ENCODE data around the gene CAMK2G. TPM values are rescaled to one million over a fixed set of nuclear protein-coding genes. Genes with fewer than 3 reads are reported as not detected.

The CAMK2G gene
- total RNA-seq, 2 donors from 2014 or later, result 40.0 to 45.8 TPM

GRCh38 chr10:73866621-73867020 lies 7.7 kb downstream of the CAMK2G start:
- peak overlapping the region; percentile 46 for H3K27ac ChIP-seq
- no peak for TF ChIP-seq CTCF (IDR thresholded peaks at IDR 0.05)
- H3K9ac ChIP-seq (ENCODE audit: low read depth in 2 of 2, low read length in 2 of 2), result peak overlapping the region in 1 of 2 donors; percentile 1
- H3K36me3 ChIP-seq, result no peaks in the 10 kb centered on the region
- no peak overlapping the region for H3K4me3 ChIP-seq
- intact Hi-C loops (cut with DNase I), result no loop called here
- DNase-seq, result no peak
- no peaks in the 10 kb centered on the region for H3K9me3 ChIP-seq
- H3K4me1 ChIP-seq, result peaks cover 14% of the 10 kb centered on the region
- no peaks in the 10 kb centered on the region for H3K27me3 ChIP-seq

GRCh38 chr10:73865459-73866442 lies 8.6 kb downstream of the CAMK2G start:
- DNase-seq, result peak; percentile 59
- Histone ChIP-seq H3K36me3 (no peaks in the 10 kb centered on the region), H3K9ac (ENCODE audit: low read depth in 2 of 2, low read length in 2 of 2) (peak overlapping the region in 1 of 2 donors; percentile 14), H3K4me1 (peaks cover 9% of the 10 kb centered on the region), H3K4me3 (peak overlapping the region; percentile 4), H3K27me3 (no peaks in the 10 kb centered on the region), H3K9me3 (no peaks in the 10 kb centered on the region), H3K27ac (peak overlapping the region; percentile 46)
- TF ChIP-seq CTCF (IDR thresholded peaks at IDR 0.05), result no peak
- intact Hi-C loops (cut with DNase I), result no loop called here

GRCh38 chr10:73865107-73865458 lies 9.3 kb downstream of the CAMK2G start:
- Histone ChIP-seq H3K4me3 (peak overlapping the region; percentile 4), H3K27ac (peak overlapping the region; percentile 46)

GRCh38 chr10:73864229-73864628 lies 10.1 kb downstream of the CAMK2G start:
- no peaks in the 10 kb centered on the region for H3K9me3 ChIP-seq
- no peak for DNase-seq
- TF ChIP-seq CTCF (IDR thresholded peaks at IDR 0.05), result no peak
- no peaks in the 10 kb centered on the region for H3K36me3 ChIP-seq
- H3K4me1 ChIP-seq, result peaks cover 9% of the 10 kb centered on the region
- intact Hi-C loops (cut with DNase I), result no loop called here
- H3K4me3 ChIP-seq, result no peak overlapping the region
- H3K27ac ChIP-seq, result no peak overlapping the region
- H3K9ac ChIP-seq (ENCODE audit: low read depth in 2 of 2, low read length in 2 of 2), result no peak overlapping the region
- H3K27me3 ChIP-seq, result no peaks in the 10 kb centered on the region

More at GRCh38 chr10:73865107-73865458, 9.3 kb downstream of the CAMK2G start:
- intact Hi-C loops (cut with DNase I), result no loop called here
- Histone ChIP-seq H3K4me1 (peaks cover 9% of the 10 kb centered on the region), H3K36me3 (no peaks in the 10 kb centered on the region), H3K27me3 (no peaks in the 10 kb centered on the region), H3K9ac (ENCODE audit: low read depth in 2 of 2, low read length in 2 of 2) (peak overlapping the region in 1 of 2 donors; percentile 14), H3K9me3 (no peaks in the 10 kb centered on the region)
- DNase-seq, result no peak
- no peak for TF ChIP-seq CTCF (IDR thresholded peaks at IDR 0.05)

- no peaks in the 10 kb centered on the region for H3K9me3 ChIP-seq
- H3K9ac ChIP-seq (ENCODE audit: low read depth in 2 of 2, low read length in 2 of 2), result no peak overlapping the region
- H3K27ac ChIP-seq, result no peak overlapping the region
- intact Hi-C loops (cut with DNase I), result no loop called here
- H3K27me3 ChIP-seq, result no peaks in the 10 kb centered on the region
- no peak overlapping the region for H3K4me3 ChIP-seq
- H3K36me3 ChIP-seq, result no peaks in the 10 kb centered on the region
- H3K4me1 ChIP-seq, result peaks cover 9% of the 10 kb centered on the region
- DNase-seq, result no peak
- no peak for TF ChIP-seq CTCF (IDR thresholded peaks at IDR 0.05)
These were observed 11.1 kb downstream of the CAMK2G start for GRCh38 chr10:73863039-73863817.
